Sigmoid colon (tissue), 4 donors: Measurements from ENCODE around the gene SEMA3G.

ENCODE experiments used
- CTCF ChIP-seq, 4 experiments: fragments of 450-650 bp in 3 of 4; fragments of 200-600 bp in 1 of 4; IDR thresholded peaks; one replicate each; pipeline ENCODE4 v1.5.1; 2016 to 2019; ENCODE audit warnings: antibody characterized with exemption in 4 of 4, mild to moderate bottlenecking in 3 of 4, moderate library complexity in 2 of 4
- POLR2A ChIP-seq, 2 donors: fragments of 450-650 bp; IDR thresholded peaks; one replicate each; pipeline ENCODE4 v1.6.1; 2016; ENCODE audit warnings: antibody characterized with exemption in 2 of 2, mild to moderate bottlenecking in 2 of 2, moderate library complexity in 2 of 2
- POLR2AphosphoS5 ChIP-seq, 4 donors: sonication (generic); formaldehyde crosslinking; IDR thresholded peaks; one replicate each; pipeline ENCODE4 v1.6.1; 2017; ENCODE audit warnings: antibody characterized with exemption in 4 of 4

- TF ChIP-seq CTCF (IDR thresholded peaks at IDR 0.05) = no peak
- no peak for TF ChIP-seq POLR2A (IDR thresholded peaks at IDR 0.05)
- no peak for TF ChIP-seq POLR2AphosphoS5 (IDR thresholded peaks at IDR 0.05)
These were observed 17.0 kb upstream of the SEMA3G start for GRCh38 chr3:52461874-52462273.
